T-helper 22 cell (primary cell): ENCODE results near the gene RASA4.
"Not testable (repeated sequence)": the region's sequence is repeated elsewhere in the genome, so short reads cannot be mapped to it uniquely, and the experiment has no call there.

ENCODE experiments used
- DNase-seq: peaks from one replicate; pipeline ENCODE4 v3.0.0-alpha.2; 2020; ENCODE audit warnings: low read depth

Gene RASA4

GRCh38 chr7:102543596-102543995, 73.0 kb downstream of the RASA4 start, which contains the start of gene UPK3BL2:
Gene UPK3BL2, minus strand, starts transcription at chr7:102543696. Its CDS starts 60 bp downstream, at chr7:102543636.
- DNase-seq, result not testable (repeated sequence)

- not testable (repeated sequence) for DNase-seq
These were observed 73.8 kb downstream of the RASA4 start for GRCh38 chr7:102542771-102543170.

- DNase-seq, result not testable (repeated sequence)
These were observed 74.5 kb downstream of the RASA4 start for GRCh38 chr7:102542083-102542482.

- not testable (repeated sequence) for DNase-seq
These were observed 76.0 kb downstream of the RASA4 start for GRCh38 chr7:102540604-102541003.

GRCh38 chr7:102535062-102535615, 81.4 kb downstream of the RASA4 start:
- not testable (repeated sequence) for DNase-seq

- not testable (repeated sequence) for DNase-seq
These were observed 84.4 kb downstream of the RASA4 start for GRCh38 chr7:102532127-102532526.

- not testable (repeated sequence) for DNase-seq
These were observed 85.0 kb downstream of the RASA4 start for GRCh38 chr7:102531583-102531982.

GRCh38 chr7:102527822-102528793, 88.4 kb downstream of the RASA4 start:
- not testable (repeated sequence) for DNase-seq

- not testable (repeated sequence) for DNase-seq
These were observed 89.4 kb downstream of the RASA4 start for GRCh38 chr7:102527182-102527581.

GRCh38 chr7:102524803-102525202, 91.8 kb downstream of the RASA4 start:
- not testable (repeated sequence) for DNase-seq
